B cell (primary cell): Measurements from ENCODE around the gene SNRPE. TPM values are rescaled to one million over a fixed set of nuclear protein-coding genes. Genes with fewer than 3 reads are reported as not detected.

ENCODE experiments used
- ATAC-seq: fragments of 200-7000 bp; cut with Tn5 transposase; one replicate; pipeline ENCODE4 v1.10.0; 2021; ENCODE audit warnings: low read depth, mild to moderate bottlenecking, moderate number of reproducible peaks, moderate library complexity
- CTCF ChIA-PET: fragments of 350-600 bp; sonication (Branson Sonifier 250); formaldehyde crosslinking; loops from one replicate; lab custom pipeline; 2021; ENCODE audit warnings: antibody characterized with exemption, inconsistent platforms; lab: Charles Lee
- POLR2A ChIA-PET: fragments of 350-600 bp; sonication (Branson Sonifier 250); formaldehyde crosslinking; loops from one replicate; lab custom pipeline; 2021; ENCODE audit warnings: antibody characterized with exemption; lab: Charles Lee
- DNase-seq: peaks from one replicate; pipeline ENCODE4 v3.0.0; 2013
- H2AFZ ChIP-seq: 2 replicates; pipeline ENCODE4 v1.6.1; 2012; ENCODE audit warnings: mild to moderate bottlenecking, low read depth, low read length; ENCODE audit not compliant: insufficient read depth, poor library complexity, severe bottlenecking
- H3K27ac ChIP-seq, 2 donors: 1 replicate in 1 of 2; 2 replicates in 1 of 2; pipeline ENCODE4 v1.5.1; 2012 to 2013; ENCODE audit warnings: low read length in 2 of 2, mild to moderate bottlenecking in 2 of 2, moderate library complexity in 1 of 2
- H3K27me3 ChIP-seq, 4 experiments: fragments of 200-600 bp in 1 of 4; sonication (generic) in 1 of 4; replicated peaks in 1 of 4; 1 replicate in 2 of 4; 2 replicates in 2 of 4; pipeline versions ENCODE4 v1.6.1 to v1.7.0; 2013 to 2016; ENCODE audit warnings: low read length in 3 of 4, mild to moderate bottlenecking in 2 of 4, mixed read lengths in 1 of 4, moderate library complexity in 1 of 4; ENCODE audit not compliant: insufficient read depth in 4 of 4, control insufficient read depth in 3 of 4; ENCODE audit errors: control extremely low read depth in 1 of 4
- H3K36me3 ChIP-seq, 2 experiments: replicated peaks in 1 of 2; 1 replicate in 1 of 2; 2 replicates in 1 of 2; pipeline versions ENCODE4 v1.6.1 to v1.7.1; 2013; ENCODE audit warnings: low read length in 1 of 2; ENCODE audit not compliant: insufficient read depth in 2 of 2, control insufficient read depth in 1 of 2; ENCODE audit errors: control extremely low read depth in 1 of 2, extremely low read depth in 1 of 2
- H3K4me1 ChIP-seq, 2 donors: fragments of 200-600 bp in 1 of 2; sonication (generic) in 1 of 2; 1 replicate in 1 of 2; 2 replicates in 1 of 2; pipeline versions ENCODE4 v1.5.1 to v1.6.1; 2013 to 2017; ENCODE audit warnings: low read length in 2 of 2; ENCODE audit not compliant: control insufficient read depth in 2 of 2, insufficient read depth in 2 of 2
- H3K4me2 ChIP-seq: replicated peaks from 2 replicates; pipeline ENCODE3; 2012; ENCODE audit warnings: mild to moderate bottlenecking, low read depth, low read length; ENCODE audit not compliant: poor library complexity, severe bottlenecking
- H3K4me3 ChIP-seq, 5 experiments: fragments of 200-600 bp in 1 of 5; sonication (generic) in 1 of 5; 1 replicate in 3 of 5; 2 replicates in 2 of 5; pipeline versions ENCODE4 v1.5.1 to v1.7.0; 2011 to 2016; ENCODE audit warnings: low read length in 4 of 5, mild to moderate bottlenecking in 4 of 5, low read depth in 2 of 5, control low read depth in 1 of 5, moderate library complexity in 1 of 5; ENCODE audit not compliant: insufficient read depth in 1 of 5; ENCODE audit errors: control extremely low read depth in 1 of 5, extremely low read depth in 1 of 5
- H3K79me2 ChIP-seq: fragments of 200-600 bp; sonication (generic); one replicate; pipeline ENCODE4 v1.6.0; 2016; ENCODE audit warnings: low read length; ENCODE audit not compliant: control insufficient read depth, insufficient read depth
- H3K9ac ChIP-seq: fragments of 200-600 bp; sonication (generic); 2 replicates; pipeline ENCODE4 v1.6.1; 2017; ENCODE audit warnings: mild to moderate bottlenecking, low read length, moderate library complexity
- H3K9me3 ChIP-seq, 3 donors: one replicate each; pipeline versions ENCODE4 v1.6.1 to v1.7.1; 2013; ENCODE audit warnings: low read length in 2 of 3; ENCODE audit not compliant: control insufficient read depth in 2 of 3, insufficient read depth in 1 of 3; ENCODE audit errors: control extremely low read depth in 1 of 3
- H4K20me1 ChIP-seq: 2 replicates; pipeline ENCODE4 v1.6.0; 2012; ENCODE audit warnings: mild to moderate bottlenecking, low read length; ENCODE audit not compliant: insufficient read depth, control insufficient read depth, poor library complexity, severe bottlenecking
- H3K27ac Mint-ChIP-seq: one replicate; pipeline ENCODE4 v1.8.0; 2021; ENCODE audit warnings: mixed read lengths
- H3K27me3 Mint-ChIP-seq: one replicate; pipeline ENCODE4 v1.8.0; 2021; ENCODE audit warnings: mixed read lengths
- H3K4me1 Mint-ChIP-seq: one replicate; pipeline ENCODE4 v1.8.0; 2021; ENCODE audit warnings: mixed read lengths
- H3K4me3 Mint-ChIP-seq: one replicate; pipeline ENCODE4 v1.8.0; 2021; ENCODE audit warnings: mixed read lengths
- H3K9me3 Mint-ChIP-seq: one replicate; pipeline ENCODE4 v1.8.0; 2022; ENCODE audit warnings: mixed read lengths; ENCODE audit not compliant: insufficient read depth
- EZH2 ChIP-seq: IDR thresholded peaks from 2 replicates; pipeline ENCODE4 v1.6.1; 2012; ENCODE audit warnings: borderline replicate concordance, low read depth, mild to moderate bottlenecking, moderate library complexity, low read length; ENCODE audit not compliant: insufficient read depth, poor library complexity, severe bottlenecking
- WGBS: methylation state at CpG from one replicate; pipeline ENCODE4 v1.1.5; 2013; ENCODE audit warnings: missing lambda C conversion rate; ENCODE audit not compliant: insufficient coverage; 5-methylcytosine and 5-hydroxymethylcytosine counted together
- intact Hi-C: fragments of 100-400 bp; cut with micrococcal nuclease; formaldehyde crosslinking; loops from one replicate; pipeline ENCODE4 v1.10.0; 2022
- polyA plus RNA-seq: library from polyadenylated mRNA; depleted of rRNA; stranded (reverse); fragments of >200 nt; gene quantifications from 2 replicates; pipeline ENCODE4 v1.2.3, GENCODE V29; 2012
- total RNA-seq, 2 donors: library from RNA; stranded (reverse); fragments of 120-200 nt in 1 of 2; gene quantifications; 1 replicate in 1 of 2; 2 replicates in 1 of 2; pipeline versions ENCODE4 v1.2.3 to v1.2.4, GENCODE V29; 2013 to 2022
- TF ChIP-seq, protein P1 (sequence below): fragments of 200-600 bp; IDR thresholded peaks from one replicate; pipeline ENCODE4 v1.8.0; 2022; ENCODE audit warnings: antibody characterized with exemption, mild to moderate bottlenecking

The SNRPE gene
- total and polyA plus RNA-seq, 2 donors (not counting 1 experiment from before 2014, with no cell fraction given) = 76.9 to 80.8 TPM

DNA sequence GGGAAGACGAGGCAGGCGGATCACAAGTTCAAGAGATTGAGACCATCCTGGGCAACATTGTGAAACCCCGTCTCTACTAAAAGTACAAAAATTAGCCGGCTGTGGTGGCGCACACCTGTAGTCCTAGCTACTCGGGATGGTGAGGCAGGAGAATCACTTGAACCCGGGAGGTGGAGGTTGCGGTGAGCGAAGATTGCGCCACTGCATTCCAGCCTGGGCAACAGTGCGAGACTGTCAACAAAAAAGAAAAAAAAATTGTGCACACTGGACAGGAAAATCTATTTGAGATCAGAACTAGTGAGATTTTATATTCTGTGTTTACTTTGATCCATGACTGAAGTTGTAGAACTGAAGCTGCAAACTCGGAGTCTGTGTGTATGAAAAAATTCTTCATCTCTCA, 40.2 kb downstream of the SNRPE start:
- Histone ChIP-seq H3K79me2 (no peaks in the 10 kb centered on the region), H3K27ac (no peak overlapping the region), H3K27me3 (peaks cover 0 to 2% (median 0%) of the 10 kb centered on the region in 4 experiments), H3K9me3 (no peaks in the 10 kb centered on the region), H2AFZ (no peak overlapping the region), H4K20me1 (no peaks in the 10 kb centered on the region), H3K36me3 (no peaks in the 10 kb centered on the region), H3K4me3 (no peak overlapping the region), H3K4me1 (no peaks in the 10 kb centered on the region), H3K4me2 (no peak overlapping the region), H3K9ac (no peak overlapping the region)
- ChIA-PET POLR2A (no interaction called here), CTCF (no interaction called here)
- TF ChIP-seq EZH2 = no peak
- TF ChIP-seq, protein P1, sequence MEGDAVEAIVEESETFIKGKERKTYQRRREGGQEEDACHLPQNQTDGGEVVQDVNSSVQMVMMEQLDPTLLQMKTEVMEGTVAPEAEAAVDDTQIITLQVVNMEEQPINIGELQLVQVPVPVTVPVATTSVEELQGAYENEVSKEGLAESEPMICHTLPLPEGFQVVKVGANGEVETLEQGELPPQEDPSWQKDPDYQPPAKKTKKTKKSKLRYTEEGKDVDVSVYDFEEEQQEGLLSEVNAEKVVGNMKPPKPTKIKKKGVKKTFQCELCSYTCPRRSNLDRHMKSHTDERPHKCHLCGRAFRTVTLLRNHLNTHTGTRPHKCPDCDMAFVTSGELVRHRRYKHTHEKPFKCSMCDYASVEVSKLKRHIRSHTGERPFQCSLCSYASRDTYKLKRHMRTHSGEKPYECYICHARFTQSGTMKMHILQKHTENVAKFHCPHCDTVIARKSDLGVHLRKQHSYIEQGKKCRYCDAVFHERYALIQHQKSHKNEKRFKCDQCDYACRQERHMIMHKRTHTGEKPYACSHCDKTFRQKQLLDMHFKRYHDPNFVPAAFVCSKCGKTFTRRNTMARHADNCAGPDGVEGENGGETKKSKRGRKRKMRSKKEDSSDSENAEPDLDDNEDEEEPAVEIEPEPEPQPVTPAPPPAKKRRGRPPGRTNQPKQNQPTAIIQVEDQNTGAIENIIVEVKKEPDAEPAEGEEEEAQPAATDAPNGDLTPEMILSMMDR = no peak
- H3K27ac Mint-ChIP-seq = no peak overlapping the region
- H3K27me3 Mint-ChIP-seq = no peaks in the 10 kb centered on the region
- intact Hi-C loops = no loop called here
- H3K9me3 Mint-ChIP-seq = peaks cover 2% of the 10 kb centered on the region
- H3K4me3 Mint-ChIP-seq = no peak overlapping the region
- WGBS = 97% methylated on average over 10 of the region's 12 CpGs
- ATAC-seq (no peak), DNase-seq (no peak)
- H3K4me1 Mint-ChIP-seq = no peaks in the 10 kb centered on the region

- H3K36me3 ChIP-seq = no peaks in the 10 kb centered on the region
- ATAC-seq = no peak
- H3K9ac ChIP-seq = no peak overlapping the region
- no peak overlapping the region for H2AFZ ChIP-seq
- H3K79me2 ChIP-seq = no peaks in the 10 kb centered on the region
- no peak overlapping the region for H3K27ac ChIP-seq
- ChIA-PET CTCF (no interaction called here), POLR2A (no interaction called here)
- no peaks in the 10 kb centered on the region for H3K4me1 ChIP-seq
- H3K4me2 ChIP-seq = no peak overlapping the region
- Mint-ChIP-seq H3K4me3 (no peak overlapping the region), H3K9me3 (peaks cover 2% of the 10 kb centered on the region), H3K27me3 (no peaks in the 10 kb centered on the region), H3K4me1 (no peaks in the 10 kb centered on the region), H3K27ac (no peak overlapping the region)
- intact Hi-C loops = no loop called here
- no peak overlapping the region for H3K4me3 ChIP-seq
- no peak for DNase-seq
- TF ChIP-seq EZH2 = no peak
- TF ChIP-seq, protein P1 = no peak
- no peaks in the 10 kb centered on the region for H3K9me3 ChIP-seq
- H3K27me3 ChIP-seq = peaks cover 0 to 2% (median 0%) of the 10 kb centered on the region in 4 experiments
- H4K20me1 ChIP-seq = no peaks in the 10 kb centered on the region
- WGBS = no CpG with 5 or more reads among the region's 4 CpGs
Observed at GRCh38 chr1:203905275-203905674, 43.9 kb downstream of the SNRPE start.
